ENCODE results near the gene KIF5A. TPM values are rescaled to one million over a fixed set of nuclear protein-coding genes. Genes with fewer than 3 reads are reported as not detected.
A peak's percentile ranks its signal among the peaks of the same experiment; 100 is the strongest.

KIF5A gene
- total and polyA plus RNA-seq, 2 of the 13 experiments (the other 11 are each of a cell fraction or from before 2014, with no cell fraction given) = 1.6 to 11.9 TPM

- no peak for TF ChIP-seq TOE1 (CRISPR knock-in tag; IDR thresholded peaks at IDR 0.05)
- peak; percentile 49; the same call in 1 of the 2 replicates for TF ChIP-seq SP5 (CRISPR knock-in tag; IDR thresholded peaks at IDR 0.05; ENCODE audit: borderline replicate concordance, low read depth)
- TF ChIP-seq YY1 (IDR thresholded peaks at IDR 0.05; ENCODE audit: insufficient read depth, insufficient replicate concordance, low read depth, low read length) = peak; percentile 60
- TF ChIP-seq KLF11 (CRISPR knock-in tag; IDR thresholded peaks at IDR 0.05) = no peak; the same call in 1 of the 2 replicates
- TF ChIP-seq ZNF883 (CRISPR knock-in tag; IDR thresholded peaks at IDR 0.05; ENCODE audit: not compliant biosample characterization) = peak; percentile 32
- TF ChIP-seq KMT2A (CRISPR knock-in tag; IDR thresholded peaks at IDR 0.05) = peak; percentile 50; the same call in 1 of the 2 replicates
- no peak for TF ChIP-seq ZNF563 (CRISPR knock-in tag; IDR thresholded peaks at IDR 0.05)
- TF ChIP-seq ZNF629 (CRISPR knock-in tag; conservative IDR thresholded peaks at IDR 0.05) = no peak
- TF ChIP-seq, protein P1, sequence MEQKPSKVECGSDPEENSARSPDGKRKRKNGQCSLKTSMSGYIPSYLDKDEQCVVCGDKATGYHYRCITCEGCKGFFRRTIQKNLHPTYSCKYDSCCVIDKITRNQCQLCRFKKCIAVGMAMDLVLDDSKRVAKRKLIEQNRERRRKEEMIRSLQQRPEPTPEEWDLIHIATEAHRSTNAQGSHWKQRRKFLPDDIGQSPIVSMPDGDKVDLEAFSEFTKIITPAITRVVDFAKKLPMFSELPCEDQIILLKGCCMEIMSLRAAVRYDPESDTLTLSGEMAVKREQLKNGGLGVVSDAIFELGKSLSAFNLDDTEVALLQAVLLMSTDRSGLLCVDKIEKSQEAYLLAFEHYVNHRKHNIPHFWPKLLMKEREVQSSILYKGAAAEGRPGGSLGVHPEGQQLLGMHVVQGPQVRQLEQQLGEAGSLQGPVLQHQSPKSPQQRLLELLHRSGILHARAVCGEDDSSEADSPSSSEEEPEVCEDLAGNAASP (CRISPR knock-in tag; IDR thresholded peaks at IDR 0.05; ENCODE audit: borderline replicate concordance) = no peak
- TF ChIP-seq THAP7 (CRISPR knock-in tag; IDR thresholded peaks at IDR 0.05) = no peak
- TF ChIP-seq ZBTB8A (CRISPR knock-in tag; IDR thresholded peaks at IDR 0.05; ENCODE audit: borderline replicate concordance, low read depth) = 0 out of 2 replicates have a peak, but pooled peaks have one; percentile 38
- TF ChIP-seq SNAPC4 (CRISPR knock-in tag; IDR thresholded peaks at IDR 0.05) = no peak
- TF ChIP-seq ZFP90 (CRISPR knock-in tag; IDR thresholded peaks at IDR 0.05; ENCODE audit: borderline replicate concordance) = no peak
- no peak; the same call in 1 of the 2 replicates for TF ChIP-seq TBX2 (CRISPR knock-in tag; IDR thresholded peaks at IDR 0.05; ENCODE audit: borderline replicate concordance)
- TF ChIP-seq ZNF816 (CRISPR knock-in tag; IDR thresholded peaks at IDR 0.05; ENCODE audit: borderline replicate concordance) = no peak
- no peak for TF ChIP-seq MLXIP (CRISPR knock-in tag; IDR thresholded peaks at IDR 0.05; ENCODE audit: borderline replicate concordance)
These were observed 3.2 kb upstream of the KIF5A start, which contains the start of gene DCTN2 (continued) for GRCh38 chr12:57546438-57547287.
